Keratinocyte (primary cell): ENCODE data around the gene MOB4.

Source experiments
- CTCF ChIP-seq, 3 experiments: IDR thresholded peaks in 1 of 3; conservative IDR thresholded peaks in 1 of 3; optimal IDR thresholded peaks in 1 of 3; 2 replicates in 2 of 3; 3 replicates in 1 of 3; pipeline versions ENCODE3 to v1.5.1; 2011; ENCODE audit warnings: low read length in 3 of 3, mild to moderate bottlenecking in 3 of 3, moderate library complexity in 2 of 3, control low read depth in 1 of 3, inconsistent platforms in 1 of 3; ENCODE audit not compliant: insufficient read depth in 2 of 3; ENCODE audit errors: extremely low read depth in 1 of 3
- EZH2 ChIP-seq: IDR thresholded peaks from one replicate; pipeline ENCODE4 v1.6.1; 2012; ENCODE audit warnings: inconsistent platforms, mild to moderate bottlenecking, low read length, moderate library complexity

GRCh38 chr2:197513915-197514314, 2.0 kb upstream of the MOB4 start:
- no peak for TF ChIP-seq EZH2
- no peak for TF ChIP-seq CTCF (optimal IDR thresholded peaks at IDR 0.05 in 1 of 3, IDR thresholded peaks at IDR 0.05 in 1 of 3, conservative IDR thresholded peaks at IDR 0.05 in 1 of 3; ENCODE audit: extremely low read depth in 1 of 3, insufficient read depth in 2 of 3, low read length in 3 of 3)
